GM19099 (cell line): ENCODE measurements around the gene PTGS1.

Experiments used
- POLR2A ChIP-seq: IDR thresholded peaks from 3 replicates; pipeline ENCODE4 v1.6.1; 2011; ENCODE audit warnings: low read depth; ENCODE audit not compliant: insufficient read length; ENCODE audit errors: extremely low read depth

Gene PTGS1

GRCh38 chr9:122366074-122366660 lies 4.7 kb upstream of the PTGS1 start:
- TF ChIP-seq POLR2A: no peak

DNA sequence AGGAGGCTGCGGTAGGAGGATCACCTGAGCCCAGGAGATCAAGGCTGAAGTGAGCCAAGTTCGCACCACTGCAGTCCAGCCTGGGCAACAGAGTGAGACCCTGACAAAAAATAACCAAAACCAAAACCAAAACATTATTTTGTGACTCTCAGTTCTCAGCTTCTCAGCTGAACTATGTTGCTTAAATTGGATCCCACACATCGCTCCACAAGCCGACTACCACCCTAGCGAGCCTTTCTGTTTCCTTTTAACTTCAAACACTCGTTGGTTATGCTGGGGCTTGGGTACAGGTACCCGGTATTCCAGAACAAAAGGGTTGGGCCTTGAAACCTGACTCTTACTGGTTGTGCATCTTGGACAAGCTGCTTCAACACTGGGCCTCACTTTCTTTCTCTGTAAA lies 3.8 kb upstream of the PTGS1 start:
- no peak for TF ChIP-seq POLR2A

DNA sequence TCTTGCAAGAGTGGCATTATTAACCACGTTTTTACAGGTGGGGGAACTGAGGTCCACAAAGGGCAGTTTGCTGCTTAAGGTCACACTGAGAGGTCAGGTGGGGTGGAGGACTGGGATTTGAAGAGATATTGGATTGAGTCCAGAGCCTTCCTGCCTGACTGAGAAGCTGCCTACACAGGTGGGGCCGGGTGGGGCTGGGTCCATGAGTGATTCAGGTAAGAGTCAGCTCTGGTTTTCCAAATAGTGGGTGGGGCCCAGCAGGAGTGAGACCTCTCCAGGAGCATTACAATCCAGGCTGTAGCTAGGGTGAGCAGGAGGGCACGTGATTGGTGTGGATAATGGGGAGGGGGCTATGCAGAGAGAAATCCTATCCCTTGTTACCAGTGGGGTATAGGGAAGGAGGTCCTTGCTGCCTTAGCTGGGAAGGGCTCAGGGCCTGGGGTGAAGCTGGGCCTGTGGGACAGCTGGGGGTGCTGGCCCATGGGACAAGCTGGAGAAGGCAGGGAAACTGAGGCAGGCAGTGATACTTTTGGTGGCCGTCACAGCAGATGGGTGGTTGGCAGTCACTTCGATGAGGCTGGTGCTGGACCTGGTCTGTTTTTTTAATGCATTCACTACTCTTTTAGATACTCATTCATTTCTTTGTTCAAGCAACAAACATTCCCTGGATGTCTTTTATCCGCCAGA lies 2.9 kb upstream of the PTGS1 start:
- no peak for TF ChIP-seq POLR2A

DNA sequence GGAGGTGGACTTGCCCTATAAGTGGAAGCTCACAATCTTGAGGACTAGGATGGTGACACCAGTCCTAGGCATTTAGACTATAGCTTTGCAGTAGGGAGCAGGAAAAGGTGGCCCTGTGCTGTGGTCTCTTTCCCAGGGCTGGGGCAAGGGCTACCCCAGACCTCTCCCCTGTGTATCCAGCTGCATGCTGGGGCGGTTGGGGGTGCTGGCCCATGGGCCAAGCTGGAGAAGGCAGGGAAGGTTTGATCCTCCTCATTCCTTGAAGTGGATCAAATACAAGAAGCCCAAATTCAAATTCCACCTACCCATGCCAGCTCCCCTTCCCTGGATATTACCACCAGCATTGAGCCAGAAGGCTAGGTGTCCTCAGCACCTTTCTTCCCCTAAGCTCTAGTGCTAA lies 2.2 kb upstream of the PTGS1 start:
- TF ChIP-seq POLR2A: no peak

- TF ChIP-seq POLR2A: no peak
Observed at GRCh38 chr9:122370303-122370702, 521 bp upstream of the PTGS1 start.

DNA sequence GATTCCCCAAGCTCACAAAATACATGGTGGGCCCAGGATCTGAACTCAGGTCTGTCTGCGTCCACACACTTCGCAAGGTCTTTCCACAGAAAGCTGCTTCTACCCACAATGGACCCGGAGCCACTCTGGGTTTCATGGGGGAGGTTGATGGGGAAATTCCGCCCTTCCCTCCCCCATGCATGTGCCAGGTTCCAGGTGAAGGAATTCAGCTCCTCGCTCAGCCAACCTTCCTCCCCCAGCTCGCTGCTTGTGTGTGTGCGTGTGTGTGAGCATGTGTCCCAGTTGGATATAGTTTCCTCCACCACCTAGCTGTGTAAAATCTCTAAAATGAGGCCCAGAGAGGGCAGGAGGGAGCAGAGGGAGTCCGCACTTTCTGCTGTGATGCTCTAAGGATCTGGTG lies 1.0 kb downstream of the PTGS1 start:
- no peak for TF ChIP-seq POLR2A

DNA sequence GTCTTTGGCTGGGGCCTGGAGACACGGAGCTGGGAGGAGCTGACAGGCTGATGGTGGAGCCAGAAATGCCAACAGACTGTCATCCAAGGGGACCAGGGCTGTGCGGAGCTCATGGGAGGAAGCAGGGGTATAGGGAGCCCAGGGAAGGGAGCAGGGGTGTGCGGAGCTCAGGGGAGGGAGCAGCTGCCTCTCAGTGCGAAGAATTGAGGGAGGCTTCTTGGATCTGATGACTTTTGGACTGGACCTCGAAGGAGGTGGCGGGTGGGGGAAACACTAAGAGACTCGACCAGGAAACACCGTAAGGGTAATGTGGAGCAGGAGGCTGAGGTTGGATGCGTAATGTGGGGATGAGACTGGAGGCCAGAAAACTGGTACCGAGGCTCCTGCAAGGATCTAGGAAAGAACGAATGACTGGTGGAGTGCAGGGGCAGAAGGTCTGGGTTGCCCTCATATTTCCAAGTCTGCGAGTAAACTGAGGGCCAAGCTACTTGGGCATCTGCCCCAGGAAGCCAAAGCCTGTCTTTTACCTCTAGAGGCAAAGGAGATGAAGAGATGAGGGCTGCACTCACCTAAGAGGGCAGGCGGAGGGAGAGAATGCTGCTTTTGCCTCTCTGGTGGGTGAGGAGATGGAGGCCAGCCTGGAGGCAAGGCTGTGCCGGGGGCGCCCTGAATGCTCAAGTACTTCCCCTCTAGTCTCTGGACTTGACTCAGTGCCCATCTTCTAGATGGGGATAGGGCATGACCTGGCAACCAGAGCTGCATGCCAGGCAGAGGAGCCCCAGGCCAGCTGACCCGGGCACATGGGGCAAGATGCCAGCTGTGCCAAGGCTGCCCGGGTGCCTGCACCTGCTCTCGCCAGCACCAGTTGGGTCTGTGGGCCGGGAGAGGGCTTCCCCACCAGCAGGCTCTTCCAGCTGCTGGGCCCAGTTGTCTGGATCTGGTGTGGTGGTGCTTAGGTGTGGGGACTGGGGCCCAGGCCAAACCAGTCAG lies 2.3 kb downstream of the PTGS1 start:
- no peak for TF ChIP-seq POLR2A

DNA sequence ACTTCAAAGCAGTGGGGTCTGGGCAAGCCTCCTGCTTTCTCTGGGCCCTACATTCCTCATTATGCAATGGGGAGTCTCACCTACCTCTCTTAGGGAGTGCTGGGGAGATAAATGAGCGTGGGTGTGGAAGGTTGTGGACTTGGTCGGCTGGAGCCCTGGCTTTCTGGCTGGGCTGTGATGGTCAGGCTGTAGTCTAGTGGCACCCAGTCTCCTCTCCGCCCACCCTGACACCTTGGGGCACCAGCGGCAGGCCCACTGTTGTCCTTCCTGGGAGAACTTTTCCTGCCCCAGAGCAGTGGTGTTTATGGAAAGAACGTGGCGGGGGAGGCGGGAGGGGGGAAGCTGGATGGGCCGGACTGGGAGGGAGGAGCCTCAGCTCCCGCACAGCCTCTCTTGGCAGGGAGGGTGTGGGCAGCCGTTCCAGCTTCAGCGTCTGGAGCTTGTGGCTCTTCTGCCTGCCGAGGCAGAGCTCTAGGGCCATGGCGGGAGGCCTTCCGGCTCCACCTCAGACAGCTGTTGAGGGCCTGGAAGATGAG lies 4.1 kb downstream of the PTGS1 start:
- TF ChIP-seq POLR2A: no peak

DNA sequence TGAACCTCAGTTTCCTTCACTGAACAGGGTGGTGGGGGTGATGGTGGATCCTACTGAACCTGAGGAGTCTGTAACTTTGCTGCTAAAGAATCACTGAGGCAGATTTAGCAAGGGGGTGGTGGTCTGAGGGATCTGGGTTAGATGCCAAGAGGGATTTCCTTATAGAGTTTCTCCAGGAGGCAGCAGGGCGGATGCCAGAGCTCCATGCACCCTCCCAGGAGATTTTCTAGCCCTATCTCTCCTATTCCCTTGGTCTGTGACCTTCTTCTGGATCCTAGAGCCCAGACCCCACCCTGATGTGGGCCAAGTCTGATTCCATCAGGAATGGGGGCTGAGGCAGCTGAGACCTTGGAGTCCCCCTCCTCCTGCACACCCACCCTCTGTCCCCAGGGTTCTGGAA lies 6.0 kb downstream of the PTGS1 start:
- no peak for TF ChIP-seq POLR2A

DNA sequence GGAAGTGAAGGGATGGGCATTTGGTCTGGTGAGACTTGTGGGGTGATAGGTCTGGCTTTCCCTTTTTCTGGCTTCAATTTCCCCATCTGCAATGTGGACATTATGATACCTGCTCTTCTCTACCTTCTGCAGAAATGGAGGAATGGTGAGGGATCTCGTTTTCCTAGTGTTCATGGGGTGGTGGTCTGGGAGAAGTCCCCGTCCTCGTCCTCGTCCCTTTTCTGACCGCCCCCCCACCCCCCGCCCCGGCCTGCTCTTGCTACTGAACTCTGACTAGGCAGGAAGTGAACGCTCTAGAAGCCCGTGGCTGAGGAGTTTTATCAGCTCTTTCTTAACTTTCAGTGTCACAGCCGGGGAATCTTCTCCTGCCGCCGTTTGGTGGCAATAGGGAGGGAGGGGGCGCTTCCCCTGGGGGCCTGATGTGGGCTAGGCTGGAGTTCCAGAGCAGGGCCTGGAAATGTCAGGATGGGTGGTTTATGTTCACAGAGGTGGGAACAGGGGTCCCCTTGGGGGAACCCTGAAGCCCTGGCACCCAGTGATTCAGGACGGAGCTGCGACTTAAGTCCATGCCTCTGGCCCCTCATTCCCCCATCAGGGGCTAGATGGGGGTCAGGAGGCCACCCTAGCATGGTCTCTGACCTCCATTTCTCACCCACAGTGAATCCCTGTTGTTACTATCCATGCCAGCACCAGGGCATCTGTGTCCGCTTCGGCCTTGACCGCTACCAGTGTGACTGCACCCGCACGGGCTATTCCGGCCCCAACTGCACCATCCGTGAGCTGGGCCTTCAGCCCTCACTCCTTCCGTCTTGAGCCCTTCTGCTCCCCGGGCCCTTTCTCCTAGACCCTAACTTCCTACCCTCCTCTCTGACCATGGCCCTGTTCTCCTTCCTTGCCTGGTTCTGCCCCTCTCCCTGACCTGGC lies 6.7 kb downstream of the PTGS1 start:
- TF ChIP-seq POLR2A: no peak

- TF ChIP-seq POLR2A: no peak
Observed at GRCh38 chr9:122378236-122378635, 7.4 kb downstream of the PTGS1 start.

DNA sequence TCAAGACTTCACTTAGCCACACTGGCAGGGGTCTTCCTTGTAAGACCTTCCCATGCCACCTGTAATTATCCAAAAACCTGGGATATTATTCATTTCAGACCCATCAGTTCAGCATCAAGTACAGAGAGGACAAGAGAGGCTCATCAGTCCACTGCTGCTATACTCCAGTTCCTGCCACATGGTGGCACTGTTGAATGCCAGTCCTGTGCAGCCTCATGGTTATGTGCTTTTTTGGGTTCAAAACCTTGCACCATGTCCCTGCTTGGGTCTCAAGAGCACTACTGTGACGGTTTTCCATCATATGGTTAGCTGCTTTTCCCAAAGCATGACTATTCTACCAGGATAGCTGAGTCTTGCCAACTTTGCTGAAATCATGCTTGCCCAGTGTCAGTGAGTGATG lies 8.5 kb downstream of the PTGS1 start:
- TF ChIP-seq POLR2A: no peak

GRCh38 chr9:122380293-122380692 lies 9.5 kb downstream of the PTGS1 start:
- TF ChIP-seq POLR2A: no peak

GRCh38 chr9:122381206-122381950 lies 10.6 kb downstream of the PTGS1 start:
- no peak for TF ChIP-seq POLR2A
